Activated T-helper 1 cell treated with anti-CD3 and anti-CD28 coated beads, Interleukin-2, amount 50 U/mL, for 16 hours (primary cell): ENCODE data around the gene LARP1B.
"Not testable (repeated sequence)": the region's sequence is repeated elsewhere in the genome, so short reads cannot be mapped to it uniquely, and the experiment has no call there.

Experiments
- DNase-seq, 2 donors: peaks; one replicate each; pipeline ENCODE4 v3.0.0-alpha.2; 2020; ENCODE audit warnings: low read depth in 1 of 2, low spot score in 1 of 2

Gene LARP1B

GRCh38 chr4:128221586-128221985 is 160.5 kb downstream of the LARP1B start:
- no peak for DNase-seq

GRCh38 chr4:128225148-128225547 is 164.0 kb downstream of the LARP1B start:
- no peak for DNase-seq

GRCh38 chr4:128227991-128228571 is 167.0 kb downstream of the LARP1B start:
- DNase-seq = no peak

GRCh38 chr4:128228845-128229795 is 168.0 kb downstream of the LARP1B start:
- DNase-seq = no peak

GRCh38 chr4:128232719-128233118 is 171.6 kb downstream of the LARP1B start:
- DNase-seq = no peak

- DNase-seq = no peak
Measured at GRCh38 chr4:128234836-128235235, 173.7 kb downstream of the LARP1B start.

- DNase-seq = no peak
Measured at GRCh38 chr4:128241019-128241418, 179.9 kb downstream of the LARP1B start.

GRCh38 chr4:128241425-128241913 is 180.4 kb downstream of the LARP1B start:
- DNase-seq = no peak

- no peak for DNase-seq
Measured at GRCh38 chr4:128241981-128242380, 180.9 kb downstream of the LARP1B start.

GRCh38 chr4:128242601-128243000 is 181.5 kb downstream of the LARP1B start:
- DNase-seq = no peak

- DNase-seq = no peak
Measured at GRCh38 chr4:128244379-128244778, 183.3 kb downstream of the LARP1B start.

GRCh38 chr4:128245391-128245790 is 184.3 kb downstream of the LARP1B start:
- not testable (repeated sequence) for DNase-seq

GRCh38 chr4:128247906-128248305 is 186.8 kb downstream of the LARP1B start:
- DNase-seq = no peak

GRCh38 chr4:128249787-128250668 is 188.9 kb downstream of the LARP1B start:
- no peak for DNase-seq

GRCh38 chr4:128255906-128256305 is 194.8 kb downstream of the LARP1B start:
- DNase-seq = no peak

GRCh38 chr4:128256539-128256938 is 195.4 kb downstream of the LARP1B start:
- no peak for DNase-seq

GRCh38 chr4:128258166-128258565 is 197.1 kb downstream of the LARP1B start:
- DNase-seq = not testable (repeated sequence)

- DNase-seq = not testable (repeated sequence)
Measured at GRCh38 chr4:128259889-128260288, 198.8 kb downstream of the LARP1B start.
